ENCODE data around the gene KMT5C. TPM values are rescaled to one million over a fixed set of nuclear protein-coding genes. Genes with fewer than 3 reads are reported as not detected.

The KMT5C gene
- polyA plus RNA-seq, 3 donors = 0.89 to 26.9 (median 1.5) TPM

DNA sequence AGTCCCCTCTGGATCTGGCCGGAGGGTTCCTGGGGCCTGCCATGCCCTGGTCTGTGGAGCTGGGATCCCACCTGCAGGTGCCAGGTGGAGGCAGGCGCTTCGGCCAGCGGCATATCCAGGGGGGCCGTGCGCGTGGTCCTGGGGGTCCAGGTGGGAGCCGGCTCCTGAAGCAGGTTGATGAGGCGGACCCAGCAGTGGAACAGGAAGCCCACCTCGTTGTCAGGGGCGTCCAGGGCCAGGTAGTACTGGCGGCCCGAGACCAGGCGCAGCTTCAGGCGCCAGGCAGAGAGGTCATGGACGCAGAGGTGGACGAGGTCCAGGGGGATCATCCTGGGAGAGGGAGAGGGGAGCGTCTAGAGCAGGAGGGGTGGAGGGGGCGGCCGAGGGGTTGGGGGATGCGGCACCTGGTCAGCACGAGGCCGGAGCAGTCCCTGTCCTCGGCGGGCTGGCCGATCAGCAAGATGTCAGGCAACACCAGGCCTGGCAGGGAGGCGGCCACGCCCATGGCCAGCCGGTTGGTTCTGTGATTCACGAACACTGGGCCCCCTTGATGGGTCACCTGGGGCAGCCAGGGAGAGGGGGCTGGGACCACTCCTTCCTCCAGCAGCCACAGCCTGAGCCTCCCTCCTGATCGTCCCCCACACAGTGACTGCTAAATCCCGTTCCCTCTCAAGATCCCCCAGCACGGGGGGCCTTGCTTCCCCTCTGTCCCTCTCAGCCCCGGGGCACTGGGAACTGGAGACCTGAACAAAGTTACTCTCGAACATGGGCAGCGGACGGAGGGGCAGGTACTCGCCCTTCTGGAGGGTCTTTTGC is 22.7 kb downstream of the KMT5C start:
- Histone ChIP-seq H3K27ac (ENCODE audit: low read depth in 1 of 2, low read length in 2 of 2) (no peak overlapping the region), H3K79me2 (ENCODE audit: insufficient read depth, low read length) (no peaks in the 10 kb centered on the region), H3K4me1 (ENCODE audit: control insufficient read depth in 1 of 2, insufficient read depth in 2 of 2, low read length in 2 of 2) (no peaks in the 10 kb centered on the region), H3K9me3 (replicated peaks in 1 of 2; ENCODE audit: control insufficient read depth in 1 of 2, insufficient read depth in 1 of 2, low read length in 2 of 2) (no peaks in the 10 kb centered on the region), H3K27me3 (ENCODE audit: control insufficient read depth in 2 of 2, insufficient read depth in 2 of 2, low read length in 2 of 2) (peaks cover 0 to 2% of the 10 kb centered on the region in 2 donors), H3K4me2 (replicated peaks; ENCODE audit: extremely low read depth, low read length, poor library complexity, severe bottlenecking) (no peak overlapping the region), H4K20me1 (ENCODE audit: insufficient read depth, low read length) (no peaks in the 10 kb centered on the region), H2AFZ (ENCODE audit: insufficient read depth, low read depth, low read length, poor library complexity, severe bottlenecking) (no peak overlapping the region), H3K9ac (ENCODE audit: insufficient read depth, low read length, poor library complexity, severe bottlenecking) (no peak overlapping the region), H3K4me3 (replicated peaks in 1 of 3; ENCODE audit: low read depth in 2 of 3, low read length in 3 of 3) (no peak overlapping the region), H3K36me3 (replicated peaks in 1 of 2; ENCODE audit: control insufficient read depth in 1 of 2, insufficient read depth in 2 of 2, low read length in 2 of 2) (no peaks in the 10 kb centered on the region)
- 92% methylated on average over 32 of the region's 38 CpGs for WGBS (ENCODE audit: insufficient coverage)
- peaks cover 2 to 22% (median 18%) of the 10 kb centered on the region in 3 donors for H3K27me3 Mint-ChIP-seq (ENCODE audit: low read depth in 3 of 3)
- no peak for DNase-seq
- H3K4me1 Mint-ChIP-seq = no peaks in the 10 kb centered on the region
- no peaks in the 10 kb centered on the region for H3K9me3 Mint-ChIP-seq
- intact Hi-C loops (cut with micrococcal nuclease) = no loop called here
- no peaks in the 10 kb centered on the region for H3K36me3 Mint-ChIP-seq
- no peak overlapping the region for H3K27ac Mint-ChIP-seq
- TF ChIP-seq, protein P1, sequence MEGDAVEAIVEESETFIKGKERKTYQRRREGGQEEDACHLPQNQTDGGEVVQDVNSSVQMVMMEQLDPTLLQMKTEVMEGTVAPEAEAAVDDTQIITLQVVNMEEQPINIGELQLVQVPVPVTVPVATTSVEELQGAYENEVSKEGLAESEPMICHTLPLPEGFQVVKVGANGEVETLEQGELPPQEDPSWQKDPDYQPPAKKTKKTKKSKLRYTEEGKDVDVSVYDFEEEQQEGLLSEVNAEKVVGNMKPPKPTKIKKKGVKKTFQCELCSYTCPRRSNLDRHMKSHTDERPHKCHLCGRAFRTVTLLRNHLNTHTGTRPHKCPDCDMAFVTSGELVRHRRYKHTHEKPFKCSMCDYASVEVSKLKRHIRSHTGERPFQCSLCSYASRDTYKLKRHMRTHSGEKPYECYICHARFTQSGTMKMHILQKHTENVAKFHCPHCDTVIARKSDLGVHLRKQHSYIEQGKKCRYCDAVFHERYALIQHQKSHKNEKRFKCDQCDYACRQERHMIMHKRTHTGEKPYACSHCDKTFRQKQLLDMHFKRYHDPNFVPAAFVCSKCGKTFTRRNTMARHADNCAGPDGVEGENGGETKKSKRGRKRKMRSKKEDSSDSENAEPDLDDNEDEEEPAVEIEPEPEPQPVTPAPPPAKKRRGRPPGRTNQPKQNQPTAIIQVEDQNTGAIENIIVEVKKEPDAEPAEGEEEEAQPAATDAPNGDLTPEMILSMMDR (IDR thresholded peaks at IDR 0.05) = no peak
- H3K4me3 Mint-ChIP-seq = no peak overlapping the region

DNA sequence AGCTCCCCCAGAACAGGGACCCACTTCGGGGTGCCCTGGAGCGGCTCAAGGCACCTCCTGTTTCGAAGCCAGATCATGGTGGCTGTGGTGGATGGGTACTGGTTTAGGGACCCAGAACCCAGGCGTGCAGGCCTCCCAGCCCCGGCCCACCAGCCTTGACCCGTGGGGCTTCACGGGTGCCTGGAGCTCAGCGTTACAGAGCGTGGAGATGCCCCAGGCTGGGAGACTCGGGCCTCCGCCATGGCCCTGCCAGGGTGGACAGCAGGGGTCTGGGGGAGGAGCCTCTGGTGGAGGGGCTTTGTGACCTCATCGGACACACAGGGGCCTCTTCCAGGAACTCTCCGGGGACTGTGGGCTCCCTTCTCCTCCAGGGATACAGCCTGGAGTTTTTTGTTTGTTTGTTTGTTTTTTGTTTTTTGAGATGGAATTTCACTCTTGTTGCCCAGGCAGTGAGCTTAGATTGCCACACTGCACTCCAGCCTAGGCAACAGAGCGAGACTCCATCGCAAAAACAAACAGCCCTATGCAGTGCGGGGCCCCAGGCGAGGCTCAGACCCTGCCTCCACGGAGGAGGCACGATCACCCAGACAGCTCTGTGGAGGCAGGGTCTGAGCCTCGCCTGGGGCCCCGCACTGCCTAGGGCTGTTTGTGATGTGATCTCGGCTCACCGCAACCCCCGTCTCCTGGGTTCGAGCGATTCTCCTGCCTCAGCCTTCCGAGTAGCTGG is 23.5 kb downstream of the KMT5C start, which contains the start of gene GARIN5B:
TSS of gene GARIN5B (minus strand) at position 271 of the 727 bp plus-strand sequence. CDS start at position 77, 194 bp downstream.
- no peaks in the 10 kb centered on the region for H3K4me1 ChIP-seq (ENCODE audit: control insufficient read depth in 1 of 2, insufficient read depth in 2 of 2, low read length in 2 of 2)
- TF ChIP-seq, protein P1 (IDR thresholded peaks at IDR 0.05) = no peak
- H2AFZ ChIP-seq (ENCODE audit: insufficient read depth, low read depth, low read length, poor library complexity, severe bottlenecking) = no peak within 1 kb of the TSS
- no peaks in the 10 kb centered on the region for H3K9me3 ChIP-seq (replicated peaks in 1 of 2; ENCODE audit: control insufficient read depth in 1 of 2, insufficient read depth in 1 of 2, low read length in 2 of 2)
- 94% methylated on average over 20 of the region's 27 CpGs for WGBS (ENCODE audit: insufficient coverage)
- H3K4me2 ChIP-seq (replicated peaks; ENCODE audit: extremely low read depth, low read length, poor library complexity, severe bottlenecking) = no peak within 1 kb of the TSS
- intact Hi-C loops (cut with micrococcal nuclease) = no loop called here
- no peak within 1 kb of the TSS for H3K9ac ChIP-seq (ENCODE audit: insufficient read depth, low read length, poor library complexity, severe bottlenecking)
- Mint-ChIP-seq H3K36me3 (no peaks in the 10 kb centered on the region), H3K4me1 (no peaks in the 10 kb centered on the region), H3K9me3 (peaks cover 0 to 2% (median 0%) of the 10 kb centered on the region in 7 donors), H3K27ac (no peak within 1 kb of the TSS), H3K4me3 (no peak within 1 kb of the TSS), H3K27me3 (ENCODE audit: low read depth in 3 of 3) (peaks cover 4 to 25% (median 22%) of the 10 kb centered on the region in 3 donors)
- H3K36me3 ChIP-seq (replicated peaks in 1 of 2; ENCODE audit: control insufficient read depth in 1 of 2, insufficient read depth in 2 of 2, low read length in 2 of 2) = no peaks in the 10 kb centered on the region
- no peak within 1 kb of the TSS for H3K4me3 ChIP-seq (replicated peaks in 1 of 3; ENCODE audit: low read depth in 2 of 3, low read length in 3 of 3)
- H4K20me1 ChIP-seq (ENCODE audit: insufficient read depth, low read length) = no peaks in the 10 kb centered on the region
- H3K79me2 ChIP-seq (ENCODE audit: insufficient read depth, low read length) = no peaks in the 10 kb centered on the region
- peaks cover under 1 to 6% of the 10 kb centered on the region in 2 donors for H3K27me3 ChIP-seq (ENCODE audit: control insufficient read depth in 2 of 2, insufficient read depth in 2 of 2, low read length in 2 of 2)
- no peak for DNase-seq
- H3K27ac ChIP-seq (ENCODE audit: low read depth in 1 of 2, low read length in 2 of 2) = no peak within 1 kb of the TSS
